ENCODE data around the gene NOTCH3.

DNA sequence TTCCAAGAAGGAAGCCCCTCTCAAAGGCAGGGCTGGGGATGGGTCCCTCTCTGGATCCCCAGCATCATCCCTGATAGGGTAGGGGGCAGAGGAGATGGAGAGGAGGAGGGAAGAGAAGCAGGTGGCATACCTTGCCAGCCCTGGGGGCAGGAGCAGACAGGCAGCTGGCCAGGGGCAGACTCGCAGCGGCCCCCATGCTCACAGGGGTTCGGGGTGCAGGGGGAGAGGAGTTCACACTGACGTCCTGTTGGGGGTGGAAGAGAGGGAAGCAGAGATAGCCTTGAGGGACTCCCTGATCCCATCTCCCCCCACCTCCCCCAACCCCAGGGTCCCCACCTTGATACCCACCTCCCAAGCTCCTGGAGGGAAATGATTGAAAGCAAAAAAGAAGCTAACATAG lies 16.0 kb downstream of the NOTCH3 start:
- TF ChIP-seq, protein P1, sequence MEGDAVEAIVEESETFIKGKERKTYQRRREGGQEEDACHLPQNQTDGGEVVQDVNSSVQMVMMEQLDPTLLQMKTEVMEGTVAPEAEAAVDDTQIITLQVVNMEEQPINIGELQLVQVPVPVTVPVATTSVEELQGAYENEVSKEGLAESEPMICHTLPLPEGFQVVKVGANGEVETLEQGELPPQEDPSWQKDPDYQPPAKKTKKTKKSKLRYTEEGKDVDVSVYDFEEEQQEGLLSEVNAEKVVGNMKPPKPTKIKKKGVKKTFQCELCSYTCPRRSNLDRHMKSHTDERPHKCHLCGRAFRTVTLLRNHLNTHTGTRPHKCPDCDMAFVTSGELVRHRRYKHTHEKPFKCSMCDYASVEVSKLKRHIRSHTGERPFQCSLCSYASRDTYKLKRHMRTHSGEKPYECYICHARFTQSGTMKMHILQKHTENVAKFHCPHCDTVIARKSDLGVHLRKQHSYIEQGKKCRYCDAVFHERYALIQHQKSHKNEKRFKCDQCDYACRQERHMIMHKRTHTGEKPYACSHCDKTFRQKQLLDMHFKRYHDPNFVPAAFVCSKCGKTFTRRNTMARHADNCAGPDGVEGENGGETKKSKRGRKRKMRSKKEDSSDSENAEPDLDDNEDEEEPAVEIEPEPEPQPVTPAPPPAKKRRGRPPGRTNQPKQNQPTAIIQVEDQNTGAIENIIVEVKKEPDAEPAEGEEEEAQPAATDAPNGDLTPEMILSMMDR (IDR thresholded peaks at IDR 0.05; ENCODE audit: low read length) = no peak
- TF ChIP-seq EZH2 (IDR thresholded peaks at IDR 0.05; ENCODE audit: borderline replicate concordance, low read length) = no peak
